ENCODE measurements around the gene ETF1. TPM values are rescaled to one million over a fixed set of nuclear protein-coding genes. Genes with fewer than 3 reads are reported as not detected.

The ETF1 gene
- total and polyA plus RNA-seq, 9 of the 15 experiments (the other 6 are each of a cell fraction or from before 2014, with no cell fraction given) = 53.7 to 209 (median 164) TPM

DNA sequence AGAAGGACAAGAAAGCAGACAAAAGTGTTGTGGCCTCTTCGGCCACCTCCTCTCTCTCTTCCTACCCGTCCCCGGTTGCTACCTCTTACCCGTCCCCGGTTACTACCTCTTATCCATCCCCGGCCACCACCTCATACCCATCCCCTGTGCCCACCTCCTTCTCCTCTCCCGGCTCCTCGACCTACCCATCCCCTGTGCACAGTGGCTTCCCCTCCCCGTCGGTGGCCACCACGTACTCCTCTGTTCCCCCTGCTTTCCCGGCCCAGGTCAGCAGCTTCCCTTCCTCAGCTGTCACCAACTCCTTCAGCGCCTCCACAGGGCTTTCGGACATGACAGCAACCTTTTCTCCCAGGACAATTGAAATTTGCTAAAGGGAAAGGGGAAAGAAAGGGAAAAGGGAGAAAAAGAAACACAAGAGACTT is 75.3 kb downstream of the ETF1 start (continued):
- no peak for TF ChIP-seq CHD1 (IDR thresholded peaks at IDR 0.05; ENCODE audit: low read length)
- no peak for TF ChIP-seq MXI1 (IDR thresholded peaks at IDR 0.05; ENCODE audit: low read depth, low read length)
- TF ChIP-seq, protein P1, sequence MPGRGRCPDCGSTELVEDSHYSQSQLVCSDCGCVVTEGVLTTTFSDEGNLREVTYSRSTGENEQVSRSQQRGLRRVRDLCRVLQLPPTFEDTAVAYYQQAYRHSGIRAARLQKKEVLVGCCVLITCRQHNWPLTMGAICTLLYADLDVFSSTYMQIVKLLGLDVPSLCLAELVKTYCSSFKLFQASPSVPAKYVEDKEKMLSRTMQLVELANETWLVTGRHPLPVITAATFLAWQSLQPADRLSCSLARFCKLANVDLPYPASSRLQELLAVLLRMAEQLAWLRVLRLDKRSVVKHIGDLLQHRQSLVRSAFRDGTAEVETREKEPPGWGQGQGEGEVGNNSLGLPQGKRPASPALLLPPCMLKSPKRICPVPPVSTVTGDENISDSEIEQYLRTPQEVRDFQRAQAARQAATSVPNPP (IDR thresholded peaks at IDR 0.05; ENCODE audit: borderline replicate concordance, insufficient read depth, insufficient read length) = no peak
- no peak for TF ChIP-seq SETDB1 (IDR thresholded peaks at IDR 0.05; ENCODE audit: low read length)
- TF ChIP-seq, protein P2, sequence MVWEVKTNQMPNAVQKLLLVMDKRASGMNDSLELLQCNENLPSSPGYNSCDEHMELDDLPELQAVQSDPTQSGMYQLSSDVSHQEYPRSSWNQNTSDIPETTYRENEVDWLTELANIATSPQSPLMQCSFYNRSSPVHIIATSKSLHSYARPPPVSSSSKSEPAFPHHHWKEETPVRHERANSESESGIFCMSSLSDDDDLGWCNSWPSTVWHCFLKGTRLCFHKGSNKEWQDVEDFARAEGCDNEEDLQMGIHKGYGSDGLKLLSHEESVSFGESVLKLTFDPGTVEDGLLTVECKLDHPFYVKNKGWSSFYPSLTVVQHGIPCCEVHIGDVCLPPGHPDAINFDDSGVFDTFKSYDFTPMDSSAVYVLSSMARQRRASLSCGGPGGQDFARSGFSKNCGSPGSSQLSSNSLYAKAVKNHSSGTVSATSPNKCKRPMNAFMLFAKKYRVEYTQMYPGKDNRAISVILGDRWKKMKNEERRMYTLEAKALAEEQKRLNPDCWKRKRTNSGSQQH (CRISPR knock-in tag; IDR thresholded peaks at IDR 0.05) = no peak

DNA sequence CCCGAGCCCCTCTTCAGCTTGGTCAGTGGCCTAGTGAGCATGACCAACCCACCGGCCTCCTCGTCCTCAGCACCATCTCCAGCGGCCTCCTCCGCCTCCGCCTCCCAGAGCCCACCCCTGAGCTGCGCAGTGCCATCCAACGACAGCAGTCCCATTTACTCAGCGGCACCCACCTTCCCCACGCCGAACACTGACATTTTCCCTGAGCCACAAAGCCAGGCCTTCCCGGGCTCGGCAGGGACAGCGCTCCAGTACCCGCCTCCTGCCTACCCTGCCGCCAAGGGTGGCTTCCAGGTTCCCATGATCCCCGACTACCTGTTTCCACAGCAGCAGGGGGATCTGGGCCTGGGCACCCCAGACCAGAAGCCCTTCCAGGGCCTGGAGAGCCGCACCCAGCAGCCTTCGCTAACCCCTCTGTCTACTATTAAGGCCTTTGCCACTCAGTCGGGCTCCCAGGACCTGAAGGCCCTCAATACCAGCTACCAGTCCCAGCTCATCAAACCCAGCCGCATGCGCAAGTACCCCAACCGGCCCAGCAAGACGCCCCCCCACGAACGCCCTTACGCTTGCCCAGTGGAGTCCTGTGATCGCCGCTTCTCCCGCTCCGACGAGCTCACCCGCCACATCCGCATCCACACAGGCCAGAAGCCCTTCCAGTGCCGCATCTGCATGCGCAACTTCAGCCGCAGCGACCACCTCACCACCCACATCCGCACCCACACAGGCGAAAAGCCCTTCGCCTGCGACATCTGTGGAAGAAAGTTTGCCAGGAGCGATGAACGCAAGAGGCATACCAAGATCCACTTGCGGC is 75.9 kb downstream of the ETF1 start:
- DNase-seq (ENCODE audit: extremely low read depth in 1 of 4, low spot score in 3 of 4) = no peak
- H3K4me3 ChIP-seq = peak overlapping the region; percentile 90
- intact Hi-C loops (cut with micrococcal nuclease) = no loop called here
- H3K9ac ChIP-seq (ENCODE audit: insufficient read depth in 1 of 2, low read depth in 2 of 2, low read length in 2 of 2) = peak overlapping the region; percentile 95 to 97
- H3K79me2 ChIP-seq (ENCODE audit: control insufficient read depth, insufficient read depth, low read length) = peaks cover 33% of the 10 kb centered on the region
- H3K36me3 ChIP-seq (ENCODE audit: control insufficient read depth, insufficient read depth, low read length) = peaks cover 30% of the 10 kb centered on the region
- H3K4me1 ChIP-seq (replicated peaks in 1 of 2; ENCODE audit: control insufficient read depth in 2 of 2, insufficient read depth in 2 of 2, low read length in 2 of 2) = peaks cover 17 to 46% of the 10 kb centered on the region in 2 experiments
- H3K27ac ChIP-seq (ENCODE audit: extremely low read depth, low read depth, low read length) = no peak overlapping the region; the same call in 2 of the 3 replicates
- in situ Hi-C loops (cut with MboI) = no loop called here
- ChIA-PET POLR2A (interaction anchor here (0.6 to 2.5 kb wide), 10 partner anchors 9 to 76 kb away, joined by 3 to 28 read pairs (median 4); partner anchors contain the start of gene ETF1), CTCF (ENCODE audit: low intra/inter-chr PET ratio) (no interaction called here)
- FAIRE-seq = no peak
- 93% methylated on average over 45 of the region's 45 CpGs for WGBS (ENCODE audit: insufficient coverage, low coverage, missing lambda C conversion rate)
- H3K9me3 ChIP-seq (replicated peaks; ENCODE audit: control insufficient read depth, insufficient read depth, low read depth, low read length) = no peaks in the 10 kb centered on the region
- no TSS peak for BruUV-seq (replicated peaks)
- H4K20me1 ChIP-seq (replicated peaks; ENCODE audit: control insufficient read depth, insufficient read depth, low read length) = peaks cover 29% of the 10 kb centered on the region
- H2AFZ ChIP-seq (ENCODE audit: low read depth, low read length) = no peak overlapping the region
- no peak for ATAC-seq
- peaks cover 22% of the 10 kb centered on the region for H3K9me1 ChIP-seq (ENCODE audit: control insufficient read depth, insufficient read depth, low read length)
- peak overlapping the region; percentile 86 for H3K4me2 ChIP-seq (ENCODE audit: insufficient read depth, low read length)
- no peaks in the 10 kb centered on the region for H3K27me3 ChIP-seq (ENCODE audit: control insufficient read depth in 2 of 2, insufficient read depth in 2 of 2, low read length in 2 of 2)
- TF ChIP-seq PTBP1 (IDR thresholded peaks at IDR 0.05; ENCODE audit: low read depth, low read length) = peak; percentile 89; the same call in 1 of the 2 replicates
- no peak for TF ChIP-seq ZNF644 (tag; IDR thresholded peaks at IDR 0.05; ENCODE audit: low read depth)
- no peak for TF ChIP-seq SIN3B (IDR thresholded peaks at IDR 0.05; ENCODE audit: low read depth)
- TF ChIP-seq, protein P3, sequence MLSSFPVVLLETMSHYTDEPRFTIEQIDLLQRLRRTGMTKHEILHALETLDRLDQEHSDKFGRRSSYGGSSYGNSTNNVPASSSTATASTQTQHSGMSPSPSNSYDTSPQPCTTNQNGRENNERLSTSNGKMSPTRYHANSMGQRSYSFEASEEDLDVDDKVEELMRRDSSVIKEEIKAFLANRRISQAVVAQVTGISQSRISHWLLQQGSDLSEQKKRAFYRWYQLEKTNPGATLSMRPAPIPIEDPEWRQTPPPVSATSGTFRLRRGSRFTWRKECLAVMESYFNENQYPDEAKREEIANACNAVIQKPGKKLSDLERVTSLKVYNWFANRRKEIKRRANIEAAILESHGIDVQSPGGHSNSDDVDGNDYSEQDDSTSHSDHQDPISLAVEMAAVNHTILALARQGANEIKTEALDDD (IDR thresholded peaks at IDR 0.05) = no peak
- no peak for TF ChIP-seq ZNF263 (CRISPR knock-in tag; IDR thresholded peaks at IDR 0.05; ENCODE audit: borderline replicate concordance)
- TF ChIP-seq, protein P4, sequence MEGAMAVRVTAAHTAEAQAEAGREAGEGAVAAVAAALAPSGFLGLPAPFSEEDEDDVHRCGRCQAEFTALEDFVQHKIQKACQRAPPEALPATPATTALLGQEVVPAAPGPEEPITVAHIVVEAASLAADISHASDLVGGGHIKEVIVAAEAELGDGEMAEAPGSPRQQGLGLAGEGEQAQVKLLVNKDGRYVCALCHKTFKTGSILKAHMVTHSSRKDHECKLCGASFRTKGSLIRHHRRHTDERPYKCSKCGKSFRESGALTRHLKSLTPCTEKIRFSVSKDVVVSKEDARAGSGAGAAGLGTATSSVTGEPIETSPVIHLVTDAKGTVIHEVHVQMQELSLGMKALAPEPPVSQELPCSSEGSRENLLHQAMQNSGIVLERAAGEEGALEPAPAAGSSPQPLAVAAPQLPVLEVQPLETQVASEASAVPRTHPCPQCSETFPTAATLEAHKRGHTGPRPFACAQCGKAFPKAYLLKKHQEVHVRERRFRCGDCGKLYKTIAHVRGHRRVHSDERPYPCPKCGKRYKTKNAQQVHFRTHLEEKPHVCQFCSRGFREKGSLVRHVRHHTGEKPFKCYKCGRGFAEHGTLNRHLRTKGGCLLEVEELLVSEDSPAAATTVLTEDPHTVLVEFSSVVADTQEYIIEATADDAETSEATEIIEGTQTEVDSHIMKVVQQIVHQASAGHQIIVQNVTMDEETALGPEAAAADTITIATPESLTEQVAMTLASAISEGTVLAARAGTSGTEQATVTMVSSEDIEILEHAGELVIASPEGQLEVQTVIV (CRISPR knock-in tag; IDR thresholded peaks at IDR 0.05; ENCODE audit: borderline replicate concordance) = no peak
- TF ChIP-seq BRCA1 (IDR thresholded peaks at IDR 0.05) = no peak
- peak; percentile 21; the same call in 1 of the 2 replicates for TF ChIP-seq BRCA1 (CRISPR knock-in tag; IDR thresholded peaks at IDR 0.05)
- TF ChIP-seq SMARCA5 (IDR thresholded peaks at IDR 0.05) = no peak
- TF ChIP-seq PHB (CRISPR knock-in tag; IDR thresholded peaks at IDR 0.05) = no peak
